HCT116 (cell line): ENCODE data around the gene USP9Y. TPM values are rescaled to one million over a fixed set of nuclear protein-coding genes. Genes with fewer than 3 reads are reported as not detected.

ENCODE experiments used
- ATAC-seq: fragments of 200-7000 bp; cut with Tn5 transposase; 2 replicates; pipeline ENCODE4 v1.9.1; 2020; ENCODE audit warnings: mild to moderate bottlenecking, moderate library complexity
- BruUV-seq: library from RNA; stranded (reverse); fragments of 400-500 nt; replicated peaks from 2 replicates; lab custom pipeline; 2021; lab: Mats Ljungman, UMichigan
- CTCF ChIA-PET: fragments of 300-600 bp; sonication (Branson Sonifier 250); formaldehyde crosslinking; loops from one replicate; lab custom pipeline; 2021; ENCODE audit warnings: antibody characterized with exemption; lab: Charles Lee
- POLR2A ChIA-PET: fragments of 300-600, 350-600 bp; sonication (Branson Sonifier 250); formaldehyde crosslinking; loops from one replicate; lab custom pipeline; 2021; ENCODE audit warnings: antibody characterized with exemption; lab: Charles Lee
- RAD21 ChIA-PET, 2 experiments: fragments of 300-600 bp; sonication (Branson Sonifier 250); formaldehyde crosslinking; loops; one replicate each; lab custom pipeline; 2023; ENCODE audit warnings: low total read pairs in 2 of 2; ENCODE audit not compliant: uncharacterized antibody in 2 of 2, unreplicated experiment in 2 of 2, low non-redundant PET in 1 of 2; lab: Charles Lee
- DNase-seq: peaks from one replicate; pipeline ENCODE4 v3.0.0-alpha.2; 2010; ENCODE audit warnings: low read depth, low spot score
- H2AFZ ChIP-seq: fragments of 200-600 bp; shearing (Covaris generic), sonication (generic); 2 replicates; pipeline ENCODE4 v1.6.1; 2017; ENCODE audit warnings: low read depth, mixed run types, mixed read lengths, antibody characterized with exemption, low read length; ENCODE audit not compliant: poor library complexity, severe bottlenecking
- H3K27ac ChIP-seq: 2 replicates; pipeline ENCODE4 v1.5.1; 2012; ENCODE audit warnings: low read depth, low read length
- H3K27me3 ChIP-seq: fragments of 200-600 bp; sonication (generic); 2 replicates; pipeline ENCODE4 v1.6.1; 2016; ENCODE audit warnings: mixed run types, low read length, mixed read lengths; ENCODE audit not compliant: insufficient read depth
- H3K36me3 ChIP-seq, 2 experiments: fragments of 200-500 bp in 1 of 2; fragments of 200-600 bp in 1 of 2; sonication (Bioruptor generic) in 1 of 2; sonication (generic) in 1 of 2; 2 replicates each; pipeline versions ENCODE4 v1.5.1 to v1.6.1; 2014 to 2016; ENCODE audit warnings: low read length in 2 of 2, inconsistent platforms in 1 of 2, mixed read lengths in 1 of 2, mixed run types in 1 of 2; ENCODE audit not compliant: insufficient read depth in 2 of 2, control insufficient read depth in 1 of 2
- H3K4me1 ChIP-seq, 2 experiments: fragments of 200-600 bp in 1 of 2; sonication (generic) in 1 of 2; 2 replicates each; pipeline versions ENCODE4 v1.5.1 to v1.6.1; 2012 to 2017; ENCODE audit warnings: low read length in 2 of 2, inconsistent platforms in 1 of 2, mild to moderate bottlenecking in 1 of 2, mixed read lengths in 1 of 2, mixed run types in 1 of 2, moderate library complexity in 1 of 2; ENCODE audit not compliant: insufficient read depth in 2 of 2, control insufficient read depth in 1 of 2
- H3K4me2 ChIP-seq: fragments of 200-600 bp; sonication (generic); 2 replicates; pipeline ENCODE4 v1.6.1; 2017; ENCODE audit warnings: mixed run types, low read length, mixed read lengths
- H3K4me3 ChIP-seq, 2 experiments: fragments of 200-600 bp in 1 of 2; sonication (generic) in 1 of 2; replicated peaks in 1 of 2; 2 replicates each; pipeline ENCODE4 v1.5.1; 2011 to 2016; ENCODE audit warnings: low read length in 2 of 2, control low read depth in 1 of 2, low read depth in 1 of 2, mild to moderate bottlenecking in 1 of 2, mixed read lengths in 1 of 2, mixed run types in 1 of 2
- H3K79me2 ChIP-seq: fragments of 200-600 bp; sonication (generic); 2 replicates; pipeline ENCODE4 v1.6.1; 2017; ENCODE audit warnings: mild to moderate bottlenecking, mixed run types, low read length, moderate library complexity, mixed read lengths; ENCODE audit not compliant: insufficient read depth
- H3K9ac ChIP-seq: fragments of 200-600 bp; sonication (generic); 2 replicates; pipeline ENCODE4 v1.6.1; 2016; ENCODE audit warnings: low read length, mixed read lengths
- H3K9me2 ChIP-seq: fragments of 200-600 bp; sonication (generic), shearing (Covaris generic); 2 replicates; pipeline ENCODE4 v1.6.1; 2017; ENCODE audit warnings: mixed run types, mild to moderate bottlenecking, moderate library complexity; ENCODE audit not compliant: insufficient read depth
- H3K9me3 ChIP-seq, 2 experiments: fragments of 200-500 bp in 1 of 2; fragments of 200-600 bp in 1 of 2; sonication (Bioruptor generic) in 1 of 2; sonication (generic) in 1 of 2; 2 replicates each; pipeline ENCODE4 v1.6.1; 2014 to 2017; ENCODE audit warnings: low read length in 2 of 2, mixed read lengths in 2 of 2, inconsistent platforms in 1 of 2, low read depth in 1 of 2, mild to moderate bottlenecking in 1 of 2, mixed run types in 1 of 2, moderate library complexity in 1 of 2; ENCODE audit not compliant: control insufficient read depth in 1 of 2, insufficient read depth in 1 of 2
- H4K20me1 ChIP-seq: fragments of 200-600 bp; sonication (generic), shearing (Covaris generic); 2 replicates; pipeline ENCODE4 v1.6.1; 2017; ENCODE audit warnings: mixed run types, mild to moderate bottlenecking, moderate library complexity; ENCODE audit not compliant: insufficient read depth
- CEBPB ChIP-seq: IDR thresholded peaks from 2 replicates; pipeline ENCODE4 v1.6.1; 2012; ENCODE audit warnings: low read depth
- ELF1 ChIP-seq: IDR thresholded peaks from 2 replicates; pipeline ENCODE4 v1.6.1; 2012; ENCODE audit warnings: low read depth, borderline replicate concordance
- EZH2 ChIP-seq: fragments of 200-600 bp; sonication (generic); IDR thresholded peaks from 2 replicates; pipeline ENCODE4 v1.6.1; 2017; ENCODE audit warnings: antibody characterized with exemption, mixed run types
- EZH2phosphoT487 ChIP-seq: fragments of 200-600 bp; IDR thresholded peaks from 2 replicates; pipeline ENCODE4 v1.6.1; 2018; ENCODE audit warnings: antibody characterized with exemption, borderline replicate concordance
- FOSL1 ChIP-seq: IDR thresholded peaks from 2 replicates; pipeline ENCODE4 v1.6.1; 2012; ENCODE audit warnings: low read depth
- JUND ChIP-seq: IDR thresholded peaks from 2 replicates; pipeline ENCODE4 v1.6.1; 2012
- POLR2A ChIP-seq: IDR thresholded peaks from 2 replicates; pipeline ENCODE4 v1.7.0; 2011; ENCODE audit warnings: borderline replicate concordance; ENCODE audit not compliant: insufficient read depth, insufficient read length; ENCODE audit errors: extremely low read depth
- POLR2AphosphoS5 ChIP-seq: IDR thresholded peaks from 2 replicates; pipeline ENCODE4 v1.6.1; 2011; ENCODE audit warnings: mild to moderate bottlenecking, low read depth, low read length, moderate library complexity
- RAD21 ChIP-seq: IDR thresholded peaks from 2 replicates; pipeline ENCODE4 v1.6.1; 2012; ENCODE audit warnings: low read depth, mild to moderate bottlenecking
- SP1 ChIP-seq: IDR thresholded peaks from 2 replicates; pipeline ENCODE4 v1.6.1; 2012; ENCODE audit warnings: low read depth
- TCF7L2 ChIP-seq: IDR thresholded peaks from 2 replicates; pipeline ENCODE4 v1.7.0; 2011; ENCODE audit warnings: borderline replicate concordance, inconsistent platforms; ENCODE audit not compliant: insufficient read depth, insufficient read length; ENCODE audit errors: extremely low read depth
- intact Hi-C: fragments of 100-400 bp; cut with micrococcal nuclease; formaldehyde crosslinking; loops from 2 replicates; pipeline ENCODE4 v1.10.0; 2022
- total RNA-seq: library from RNA; stranded (reverse); gene quantifications from one replicate; pipeline ENCODE4 v1.2.1, GENCODE V29; 2021; ENCODE audit not compliant: unreplicated experiment
- TF ChIP-seq, protein P1 (sequence below): IDR thresholded peaks from 2 replicates; pipeline ENCODE4 v1.6.1; 2011; ENCODE audit warnings: mild to moderate bottlenecking, low read length, moderate library complexity; ENCODE audit not compliant: insufficient replicate concordance; ENCODE audit errors: extremely low read depth
- TF ChIP-seq, protein P2 (sequence below): IDR thresholded peaks from 2 replicates; pipeline ENCODE4 v1.6.1; 2012

USP9Y gene
- total RNA-seq, 1 experiment from 2014 or later = 4.4 TPM

DNA sequence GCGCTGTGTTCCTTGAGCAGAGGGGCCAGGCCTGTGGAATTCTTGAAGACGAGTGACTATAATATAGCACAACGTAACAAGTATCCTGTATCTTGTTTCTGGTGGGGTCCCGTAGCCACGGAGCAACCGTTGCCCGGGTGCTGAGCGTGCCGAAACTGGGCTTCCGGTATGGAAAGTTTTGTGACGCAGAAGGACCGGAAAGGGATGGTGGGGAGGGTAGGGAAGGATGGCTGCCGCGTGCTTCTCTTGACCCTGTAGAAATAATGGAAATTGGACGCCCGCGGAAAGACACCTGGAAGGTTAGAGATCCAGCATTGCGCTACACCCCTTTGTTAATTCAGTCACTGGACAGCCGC, 204.5 kb downstream of the USP9Y start:
- Histone ChIP-seq H3K9me2 (no peaks in the 10 kb centered on the region), H3K4me3 (peak overlapping the region; percentile 49 to 61), H3K79me2 (peaks cover 49% of the 10 kb centered on the region), H3K4me1 (no peaks in the 10 kb centered on the region), H3K27me3 (no peaks in the 10 kb centered on the region), H4K20me1 (no peaks in the 10 kb centered on the region), H3K4me2 (peak overlapping the region; percentile 51), H3K9ac (peak overlapping the region; percentile 70), H3K27ac (no peak overlapping the region), H3K9me3 (no peaks in the 10 kb centered on the region), H3K36me3 (no peaks in the 10 kb centered on the region), H2AFZ (no peak overlapping the region)
- CTCF ChIA-PET = no interaction called here
- RAD21 ChIA-PET = no interaction called here
- DNase-seq (peak; percentile 6), ATAC-seq (peak; percentile 72)
- TF ChIP-seq ELF1 = no peak
- no peak for TF ChIP-seq CEBPB
- TF ChIP-seq JUND = no peak
- no peak for TF ChIP-seq EZH2
- TF ChIP-seq, protein P1, sequence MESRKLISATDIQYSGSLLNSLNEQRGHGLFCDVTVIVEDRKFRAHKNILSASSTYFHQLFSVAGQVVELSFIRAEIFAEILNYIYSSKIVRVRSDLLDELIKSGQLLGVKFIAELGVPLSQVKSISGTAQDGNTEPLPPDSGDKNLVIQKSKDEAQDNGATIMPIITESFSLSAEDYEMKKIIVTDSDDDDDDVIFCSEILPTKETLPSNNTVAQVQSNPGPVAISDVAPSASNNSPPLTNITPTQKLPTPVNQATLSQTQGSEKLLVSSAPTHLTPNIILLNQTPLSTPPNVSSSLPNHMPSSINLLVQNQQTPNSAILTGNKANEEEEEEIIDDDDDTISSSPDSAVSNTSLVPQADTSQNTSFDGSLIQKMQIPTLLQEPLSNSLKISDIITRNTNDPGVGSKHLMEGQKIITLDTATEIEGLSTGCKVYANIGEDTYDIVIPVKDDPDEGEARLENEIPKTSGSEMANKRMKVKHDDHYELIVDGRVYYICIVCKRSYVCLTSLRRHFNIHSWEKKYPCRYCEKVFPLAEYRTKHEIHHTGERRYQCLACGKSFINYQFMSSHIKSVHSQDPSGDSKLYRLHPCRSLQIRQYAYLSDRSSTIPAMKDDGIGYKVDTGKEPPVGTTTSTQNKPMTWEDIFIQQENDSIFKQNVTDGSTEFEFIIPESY = no peak
- no peak for TF ChIP-seq SP1
- intact Hi-C loops = no loop called here
- BruUV-seq = no TSS peak
- POLR2A ChIA-PET = no interaction called here

DNA sequence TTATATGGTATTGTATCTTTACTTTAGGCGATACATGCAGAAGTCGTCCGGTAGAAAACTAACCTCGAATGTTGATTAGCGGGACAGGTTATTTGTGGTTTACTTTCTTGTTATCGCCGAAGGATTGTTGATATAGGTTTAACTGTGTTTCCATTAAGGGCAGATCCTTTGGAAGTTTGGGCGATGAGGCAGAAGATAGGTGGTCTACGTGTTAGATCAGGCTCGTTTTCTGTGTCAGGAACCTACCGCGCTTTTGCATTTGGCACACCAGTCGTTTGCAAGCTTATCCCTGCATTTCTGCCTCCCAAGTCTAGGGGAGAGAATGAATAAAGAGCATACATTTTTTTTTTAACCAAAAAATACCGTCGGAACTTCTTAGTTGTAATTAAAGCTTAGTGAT, 204.9 kb downstream of the USP9Y start:
- ChIA-PET POLR2A (no interaction called here), RAD21 (no interaction called here), CTCF (no interaction called here)
- peak overlapping the region; percentile 49 to 61 for H3K4me3 ChIP-seq
- H3K9me3 ChIP-seq = no peaks in the 10 kb centered on the region
- H3K79me2 ChIP-seq = peaks cover 51% of the 10 kb centered on the region
- DNase-seq = no peak
- peak overlapping the region; percentile 70 for H3K9ac ChIP-seq
- H2AFZ ChIP-seq = no peak overlapping the region
- no peaks in the 10 kb centered on the region for H3K9me2 ChIP-seq
- H3K27me3 ChIP-seq = no peaks in the 10 kb centered on the region
- ATAC-seq = no peak
- no peaks in the 10 kb centered on the region for H3K36me3 ChIP-seq
- BruUV-seq = no TSS peak
- H3K4me2 ChIP-seq = peak overlapping the region; percentile 51
- H3K27ac ChIP-seq = no peak overlapping the region
- H3K4me1 ChIP-seq = no peaks in the 10 kb centered on the region
- H4K20me1 ChIP-seq = no peaks in the 10 kb centered on the region
- intact Hi-C loops = no loop called here
- TF ChIP-seq FOSL1 (no peak), TCF7L2 (no peak), POLR2A (no peak), SP1 (no peak), EZH2 (no peak), POLR2AphosphoS5 (no peak), RAD21 (no peak), EZH2phosphoT487 (no peak)
- TF ChIP-seq, protein P1 = no peak
- TF ChIP-seq, protein P2, sequence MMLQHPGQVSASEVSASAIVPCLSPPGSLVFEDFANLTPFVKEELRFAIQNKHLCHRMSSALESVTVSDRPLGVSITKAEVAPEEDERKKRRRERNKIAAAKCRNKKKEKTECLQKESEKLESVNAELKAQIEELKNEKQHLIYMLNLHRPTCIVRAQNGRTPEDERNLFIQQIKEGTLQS = no peak
